NT2/D1 (cell line): Measurements from ENCODE around the gene PARP8.
"Not testable (repeated sequence)": the region's sequence is repeated elsewhere in the genome, so short reads cannot be mapped to it uniquely, and the experiment has no call there.

Experiments
- DNase-seq: peaks from one replicate; pipeline ENCODE4 v3.0.0-alpha.2; 2011; ENCODE audit warnings: low read depth, low spot score
- H3K27me3 ChIP-seq: 2 replicates; pipeline ENCODE4 v1.6.0; 2011; ENCODE audit warnings: mild to moderate bottlenecking; ENCODE audit not compliant: insufficient read length, insufficient read depth
- H3K36me3 ChIP-seq: 2 replicates; pipeline ENCODE4 v1.6.1; 2011; ENCODE audit warnings: mild to moderate bottlenecking, low read length, mixed read lengths; ENCODE audit not compliant: insufficient read depth, insufficient read length
- H3K4me1 ChIP-seq: 2 replicates; pipeline ENCODE4 v1.5.1; 2011; ENCODE audit not compliant: insufficient read depth, insufficient read length
- H3K4me3 ChIP-seq: 2 replicates; pipeline ENCODE4 v1.5.1; 2011; ENCODE audit warnings: low read depth; ENCODE audit not compliant: insufficient read length
- H3K9ac ChIP-seq: 2 replicates; pipeline ENCODE4 v1.6.0; 2011; ENCODE audit warnings: low read depth; ENCODE audit not compliant: insufficient read length
- H3K9me3 ChIP-seq: 2 replicates; pipeline ENCODE4 v1.5.1; 2011; ENCODE audit warnings: mild to moderate bottlenecking, low read length; ENCODE audit not compliant: insufficient read depth
- SUZ12 ChIP-seq: IDR thresholded peaks from 2 replicates; pipeline ENCODE4 v1.6.1; 2011; ENCODE audit not compliant: insufficient read length, insufficient read depth; ENCODE audit errors: extremely low read depth
- YY1 ChIP-seq: IDR thresholded peaks from 2 replicates; pipeline ENCODE4 v1.6.1; 2011; ENCODE audit not compliant: insufficient read length, insufficient read depth
- ZNF274 ChIP-seq: IDR thresholded peaks from 2 replicates; pipeline ENCODE4 v1.6.1; 2011; ENCODE audit warnings: mild to moderate bottlenecking, low read depth, low read length

Gene PARP8

DNA sequence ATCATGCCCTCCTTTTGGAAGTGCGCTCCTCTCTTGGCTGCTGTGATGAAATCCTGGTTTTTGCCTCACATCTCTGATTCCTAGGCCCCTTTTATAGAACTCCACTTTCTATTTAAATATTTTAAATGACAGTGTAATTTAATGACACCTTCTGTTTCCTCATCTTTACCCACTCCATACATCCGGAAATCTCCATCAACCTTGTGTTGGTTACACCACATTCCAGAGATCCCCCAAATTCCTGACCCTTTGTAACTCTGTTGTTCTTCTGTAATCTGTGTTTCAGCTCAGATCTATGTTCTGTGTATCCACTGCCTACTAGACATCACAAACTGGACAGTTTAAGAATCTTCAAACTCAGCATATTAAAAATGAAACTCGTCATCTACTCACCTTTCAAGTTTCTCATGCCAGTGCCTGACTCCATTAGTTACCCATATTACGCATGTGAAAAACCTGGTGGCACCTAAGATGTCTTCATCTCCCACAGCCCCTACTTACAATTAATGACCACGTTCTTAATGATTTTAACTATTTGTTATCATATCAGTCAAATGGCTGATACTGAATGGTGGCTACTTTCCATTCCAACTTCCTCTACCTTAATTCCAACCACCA is 25.1 kb downstream of the PARP8 start:
- Histone ChIP-seq H3K4me1 (no peaks in the 10 kb centered on the region), H3K36me3 (no peaks in the 10 kb centered on the region)
- no peak for DNase-seq

GRCh38 chr5:50694027-50694590 is 27.7 kb downstream of the PARP8 start:
- Histone ChIP-seq H3K9ac (no peak overlapping the region), H3K9me3 (no peaks in the 10 kb centered on the region), H3K4me3 (no peak overlapping the region), H3K4me1 (no peaks in the 10 kb centered on the region), H3K36me3 (no peaks in the 10 kb centered on the region), H3K27me3 (no peaks in the 10 kb centered on the region)
- no peak for DNase-seq
- TF ChIP-seq ZNF274 (no peak), YY1 (no peak), SUZ12 (no peak)

More for the DNA sequence above, 25.1 kb downstream of the PARP8 start:
- Histone ChIP-seq H3K27me3 (no peaks in the 10 kb centered on the region), H3K9ac (no peak overlapping the region), H3K4me3 (no peak overlapping the region), H3K9me3 (peaks cover 6% of the 10 kb centered on the region; the same call in 1 of the 2 replicates)
- no peak for TF ChIP-seq SUZ12

DNA sequence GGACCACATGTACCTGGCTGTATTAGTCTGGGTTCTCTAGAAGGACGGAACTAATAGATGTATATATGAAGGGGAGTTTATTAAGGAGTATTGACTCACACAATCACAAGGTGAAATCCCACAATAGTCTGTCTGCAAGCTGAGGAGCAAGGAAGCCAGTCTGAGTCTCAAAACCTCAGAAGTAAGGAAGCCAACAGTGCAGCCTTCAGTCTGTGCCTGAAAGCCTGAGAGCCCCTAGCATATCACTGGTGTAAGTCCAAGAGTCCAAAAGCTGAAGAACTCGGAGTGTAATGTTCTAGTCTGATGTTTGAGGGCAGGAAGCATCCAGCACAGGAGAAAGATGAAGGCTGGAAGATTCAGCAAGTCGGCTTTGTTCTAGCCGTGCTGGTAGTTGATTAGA is 28.2 kb downstream of the PARP8 start:
- not testable (repeated sequence) for H3K9ac ChIP-seq, H3K27me3 ChIP-seq, H3K4me3 ChIP-seq, H3K36me3 ChIP-seq, DNase-seq, H3K4me1 ChIP-seq, H3K9me3 ChIP-seq

- H3K9me3 ChIP-seq = no peaks in the 10 kb centered on the region
- H3K4me1 ChIP-seq = no peaks in the 10 kb centered on the region
- DNase-seq = no peak
- no peak overlapping the region for H3K4me3 ChIP-seq
- no peaks in the 10 kb centered on the region for H3K36me3 ChIP-seq
- H3K27me3 ChIP-seq = no peaks in the 10 kb centered on the region
- TF ChIP-seq ZNF274 = no peak
- H3K9ac ChIP-seq = no peak overlapping the region
These were observed 31.3 kb downstream of the PARP8 start for GRCh38 chr5:50697739-50698138.

GRCh38 chr5:50699737-50700136 is 33.3 kb downstream of the PARP8 start:
- Histone ChIP-seq H3K4me3 (no peak overlapping the region), H3K9ac (no peak overlapping the region), H3K9me3 (no peaks in the 10 kb centered on the region), H3K4me1 (no peaks in the 10 kb centered on the region), H3K36me3 (no peaks in the 10 kb centered on the region), H3K27me3 (no peaks in the 10 kb centered on the region)
- no peak for DNase-seq
- TF ChIP-seq YY1 = no peak
- no peak for TF ChIP-seq SUZ12

GRCh38 chr5:50700706-50701105 is 34.3 kb downstream of the PARP8 start:
- no peaks in the 10 kb centered on the region for H3K27me3 ChIP-seq
- H3K4me1 ChIP-seq = no peaks in the 10 kb centered on the region
- H3K36me3 ChIP-seq = no peaks in the 10 kb centered on the region
- no peak overlapping the region for H3K4me3 ChIP-seq
- no peak for DNase-seq
- no peaks in the 10 kb centered on the region for H3K9me3 ChIP-seq
- no peak overlapping the region for H3K9ac ChIP-seq
- TF ChIP-seq SUZ12 (no peak), YY1 (no peak), ZNF274 (no peak)

GRCh38 chr5:50702615-50703366 is 36.4 kb downstream of the PARP8 start:
- H3K9me3 ChIP-seq = no peaks in the 10 kb centered on the region
- H3K27me3 ChIP-seq = no peaks in the 10 kb centered on the region
- TF ChIP-seq SUZ12 (no peak), YY1 (no peak)
- no peak for DNase-seq
- H3K9ac ChIP-seq = no peak overlapping the region
- no peaks in the 10 kb centered on the region for H3K36me3 ChIP-seq
- no peaks in the 10 kb centered on the region for H3K4me1 ChIP-seq
- H3K4me3 ChIP-seq = no peak overlapping the region

GRCh38 chr5:50703367-50703666 is 36.9 kb downstream of the PARP8 start:
- TF ChIP-seq ZNF274 (no peak), SUZ12 (no peak), YY1 (no peak)
- Histone ChIP-seq H3K4me3 (no peak overlapping the region), H3K27me3 (no peaks in the 10 kb centered on the region), H3K9me3 (no peaks in the 10 kb centered on the region), H3K9ac (no peak overlapping the region), H3K36me3 (no peaks in the 10 kb centered on the region), H3K4me1 (no peaks in the 10 kb centered on the region)
- no peak for DNase-seq
